ENCODE data around the gene MED9.
"Not testable (repeated sequence)": the region's sequence is repeated elsewhere in the genome, so short reads cannot be mapped to it uniquely, and the experiment has no call there.

The MED9 gene

DNA sequence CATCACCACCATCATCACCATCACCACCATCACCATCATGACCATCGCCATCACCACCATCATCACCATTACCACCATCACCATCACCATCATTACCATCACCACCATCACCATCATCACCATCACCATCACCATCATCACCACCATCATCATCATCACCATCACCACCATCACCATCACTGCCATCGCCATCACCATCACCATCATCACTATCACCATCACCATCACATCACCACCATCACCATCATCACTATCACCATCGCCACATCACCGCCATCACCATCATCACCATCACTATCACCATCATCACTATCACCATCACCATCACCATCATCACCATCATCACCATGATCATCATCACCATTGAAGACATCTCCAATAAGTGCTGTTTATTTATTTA, 16.8 kb upstream of the MED9 start:
- no peaks in the 10 kb centered on the region for H3K4me1 ChIP-seq (ENCODE audit: low read length)
- no peaks in the 10 kb centered on the region for H3K36me3 ChIP-seq (replicated peaks; ENCODE audit: insufficient read depth, low read length)
- H3K9me3 ChIP-seq (replicated peaks; ENCODE audit: insufficient read depth, low read length), result no peaks in the 10 kb centered on the region
- no peaks in the 10 kb centered on the region for H3K9me2 ChIP-seq (replicated peaks; ENCODE audit: insufficient read depth, low read length)
- H3K79me2 ChIP-seq (ENCODE audit: low read length), result no peaks in the 10 kb centered on the region
- H3K9ac ChIP-seq (ENCODE audit: low read length), result no peak overlapping the region
- no peak overlapping the region for H2AFZ ChIP-seq (ENCODE audit: low read length)
- no peak for DNase-seq
- no peak overlapping the region for H3K4me3 ChIP-seq (ENCODE audit: low read length)
- TF ChIP-seq EZH2phosphoT487 (IDR thresholded peaks at IDR 0.05; ENCODE audit: low read length) (no peak), EZH2 (optimal IDR thresholded peaks at IDR 0.05; ENCODE audit: low read depth, low read length) (no peak)
- TF ChIP-seq, protein P1, sequence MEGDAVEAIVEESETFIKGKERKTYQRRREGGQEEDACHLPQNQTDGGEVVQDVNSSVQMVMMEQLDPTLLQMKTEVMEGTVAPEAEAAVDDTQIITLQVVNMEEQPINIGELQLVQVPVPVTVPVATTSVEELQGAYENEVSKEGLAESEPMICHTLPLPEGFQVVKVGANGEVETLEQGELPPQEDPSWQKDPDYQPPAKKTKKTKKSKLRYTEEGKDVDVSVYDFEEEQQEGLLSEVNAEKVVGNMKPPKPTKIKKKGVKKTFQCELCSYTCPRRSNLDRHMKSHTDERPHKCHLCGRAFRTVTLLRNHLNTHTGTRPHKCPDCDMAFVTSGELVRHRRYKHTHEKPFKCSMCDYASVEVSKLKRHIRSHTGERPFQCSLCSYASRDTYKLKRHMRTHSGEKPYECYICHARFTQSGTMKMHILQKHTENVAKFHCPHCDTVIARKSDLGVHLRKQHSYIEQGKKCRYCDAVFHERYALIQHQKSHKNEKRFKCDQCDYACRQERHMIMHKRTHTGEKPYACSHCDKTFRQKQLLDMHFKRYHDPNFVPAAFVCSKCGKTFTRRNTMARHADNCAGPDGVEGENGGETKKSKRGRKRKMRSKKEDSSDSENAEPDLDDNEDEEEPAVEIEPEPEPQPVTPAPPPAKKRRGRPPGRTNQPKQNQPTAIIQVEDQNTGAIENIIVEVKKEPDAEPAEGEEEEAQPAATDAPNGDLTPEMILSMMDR (IDR thresholded peaks at IDR 0.05; ENCODE audit: low read length), result no peak
- H4K20me1 ChIP-seq (ENCODE audit: insufficient read depth, low read length), result no peaks in the 10 kb centered on the region
- no peaks in the 10 kb centered on the region for H3F3A ChIP-seq (ENCODE audit: insufficient read depth, low read length)
- no peak overlapping the region for H3K4me2 ChIP-seq (ENCODE audit: low read depth, low read length)
- no peak overlapping the region for H3K27ac ChIP-seq (ENCODE audit: low read length)
- H3K27me3 ChIP-seq (replicated peaks; ENCODE audit: insufficient read depth, low read length), result peaks cover 7% of the 10 kb centered on the region; the same call in 1 of the 2 replicates

DNA sequence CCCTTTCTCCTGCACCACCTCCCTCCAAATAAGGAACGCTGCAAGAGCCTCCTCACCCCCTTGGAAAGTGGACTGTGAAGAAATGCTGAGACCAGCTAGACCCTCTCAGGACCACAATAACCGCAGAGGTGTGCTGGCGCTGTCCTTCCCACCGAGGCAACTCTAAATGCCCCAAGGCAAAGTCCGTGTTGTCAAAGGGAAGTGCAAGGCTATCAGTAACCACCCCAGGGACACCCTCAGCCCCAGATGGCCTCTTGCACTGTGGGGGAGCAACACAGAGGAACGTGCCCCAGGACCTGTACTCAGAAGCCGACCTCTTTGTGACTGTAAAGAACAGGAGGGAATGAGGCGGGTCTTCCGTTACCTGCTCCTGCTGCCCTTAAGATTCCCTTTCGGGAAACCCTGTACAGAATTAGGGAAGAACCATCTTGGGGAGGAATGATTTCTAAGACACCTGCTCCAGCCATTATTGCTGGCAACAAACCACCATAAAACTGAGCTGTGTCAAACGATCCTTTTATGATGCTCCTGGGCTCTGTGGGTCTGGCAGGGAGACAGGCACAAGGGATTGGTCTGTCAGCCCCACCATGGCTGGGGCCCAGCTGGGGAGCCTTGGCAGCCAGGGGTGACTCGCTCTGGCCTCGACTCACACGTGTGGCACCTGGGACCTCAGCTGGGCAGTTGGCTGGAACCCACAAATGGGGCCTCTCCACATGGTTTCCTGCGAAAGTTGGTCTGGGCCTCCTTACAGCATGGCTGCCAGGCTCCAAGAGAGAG, 14.6 kb upstream of the MED9 start:
- Histone ChIP-seq H3K4me2 (ENCODE audit: low read depth, low read length) (no peak overlapping the region), H3K4me3 (ENCODE audit: low read length) (no peak overlapping the region), H3K9me2 (replicated peaks; ENCODE audit: insufficient read depth, low read length) (no peaks in the 10 kb centered on the region), H2AFZ (ENCODE audit: low read length) (no peak overlapping the region), H3K27me3 (replicated peaks; ENCODE audit: insufficient read depth, low read length) (peaks cover 7% of the 10 kb centered on the region; the same call in 1 of the 2 replicates), H3K9me3 (replicated peaks; ENCODE audit: insufficient read depth, low read length) (no peaks in the 10 kb centered on the region), H3K27ac (ENCODE audit: low read length) (no peak overlapping the region), H4K20me1 (ENCODE audit: insufficient read depth, low read length) (no peaks in the 10 kb centered on the region), H3K9ac (ENCODE audit: low read length) (no peak overlapping the region), H3F3A (ENCODE audit: insufficient read depth, low read length) (no peaks in the 10 kb centered on the region), H3K79me2 (ENCODE audit: low read length) (no peaks in the 10 kb centered on the region), H3K36me3 (replicated peaks; ENCODE audit: insufficient read depth, low read length) (no peaks in the 10 kb centered on the region), H3K4me1 (ENCODE audit: low read length) (no peaks in the 10 kb centered on the region)
- DNase-seq, result no peak
- no peak for TF ChIP-seq EZH2 (optimal IDR thresholded peaks at IDR 0.05; ENCODE audit: low read depth, low read length)
- TF ChIP-seq EZH2phosphoT487 (IDR thresholded peaks at IDR 0.05; ENCODE audit: low read length), result no peak

DNA sequence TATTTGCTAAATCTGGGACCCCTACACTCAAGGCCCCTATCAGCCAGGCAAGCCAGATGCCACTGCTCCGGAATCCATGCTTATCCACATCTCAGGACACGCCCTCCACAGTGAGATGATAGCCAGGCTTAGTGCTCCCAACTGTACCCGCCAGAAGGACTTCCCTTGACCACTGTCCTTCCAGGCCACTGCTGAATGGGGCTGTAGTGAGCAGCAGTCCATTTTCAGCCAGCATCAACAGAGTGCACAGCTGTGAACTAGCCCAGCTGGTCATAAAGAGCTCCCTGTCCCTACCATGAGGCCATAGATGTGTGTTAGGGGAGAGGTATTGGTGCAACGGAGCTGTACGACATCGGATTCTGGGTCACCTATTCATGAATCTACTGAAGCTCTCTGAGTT, 13.0 kb upstream of the MED9 start:
- H3K9me2 ChIP-seq (replicated peaks; ENCODE audit: insufficient read depth, low read length), result no peaks in the 10 kb centered on the region
- no peaks in the 10 kb centered on the region for H3F3A ChIP-seq (ENCODE audit: insufficient read depth, low read length)
- DNase-seq, result no peak
- no peaks in the 10 kb centered on the region for H3K4me1 ChIP-seq (ENCODE audit: low read length)
- H3K9ac ChIP-seq (ENCODE audit: low read length), result no peak overlapping the region
- H3K27me3 ChIP-seq (replicated peaks; ENCODE audit: insufficient read depth, low read length), result peaks cover 7% of the 10 kb centered on the region; the same call in 1 of the 2 replicates
- TF ChIP-seq EZH2phosphoT487 (IDR thresholded peaks at IDR 0.05; ENCODE audit: low read length) (no peak), EZH2 (optimal IDR thresholded peaks at IDR 0.05; ENCODE audit: low read depth, low read length) (no peak)
- TF ChIP-seq, protein P1 (IDR thresholded peaks at IDR 0.05; ENCODE audit: low read length), result no peak
- H3K4me2 ChIP-seq (ENCODE audit: low read depth, low read length), result no peak overlapping the region
- H3K36me3 ChIP-seq (replicated peaks; ENCODE audit: insufficient read depth, low read length), result no peaks in the 10 kb centered on the region
- no peak overlapping the region for H3K27ac ChIP-seq (ENCODE audit: low read length)
- no peaks in the 10 kb centered on the region for H4K20me1 ChIP-seq (ENCODE audit: insufficient read depth, low read length)
- no peak overlapping the region for H2AFZ ChIP-seq (ENCODE audit: low read length)
- H3K4me3 ChIP-seq (ENCODE audit: low read length), result no peak overlapping the region
- H3K9me3 ChIP-seq (replicated peaks; ENCODE audit: insufficient read depth, low read length), result no peaks in the 10 kb centered on the region
- no peaks in the 10 kb centered on the region for H3K79me2 ChIP-seq (ENCODE audit: low read length)

DNA sequence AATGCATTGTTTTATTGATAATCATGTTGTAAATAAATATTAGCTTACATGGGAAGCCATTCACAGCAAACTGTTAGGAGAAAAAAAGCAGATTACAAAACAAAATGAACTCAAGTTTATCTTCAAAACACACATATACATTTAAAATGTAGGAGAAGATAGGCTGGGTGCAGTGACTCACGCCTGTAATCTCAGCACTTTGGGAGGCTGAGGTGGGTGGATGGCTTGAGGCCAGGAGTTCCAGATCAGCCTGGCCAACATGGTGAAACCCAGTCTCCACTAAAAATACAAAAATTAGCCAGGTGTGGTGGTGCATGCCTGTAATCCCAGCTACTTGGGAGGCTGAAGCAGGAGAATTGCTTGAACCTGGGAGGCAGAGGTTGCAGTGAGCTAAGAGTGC, 10.9 kb upstream of the MED9 start:
- not testable (repeated sequence) for H3K4me3 ChIP-seq (ENCODE audit: low read length); H3K27ac ChIP-seq (ENCODE audit: low read length); H4K20me1 ChIP-seq (ENCODE audit: insufficient read depth, low read length)

More for the DNA sequence above, 10.9 kb upstream of the MED9 start:
- H3F3A ChIP-seq (ENCODE audit: insufficient read depth, low read length); H3K27me3 ChIP-seq (replicated peaks; ENCODE audit: insufficient read depth, low read length); H3K4me1 ChIP-seq (ENCODE audit: low read length); H3K79me2 ChIP-seq (ENCODE audit: low read length); H3K9me3 ChIP-seq (replicated peaks; ENCODE audit: insufficient read depth, low read length); H3K9ac ChIP-seq (ENCODE audit: low read length); DNase-seq; H3K9me2 ChIP-seq (replicated peaks; ENCODE audit: insufficient read depth, low read length); H3K36me3 ChIP-seq (replicated peaks; ENCODE audit: insufficient read depth, low read length); H2AFZ ChIP-seq (ENCODE audit: low read length); H3K4me2 ChIP-seq (ENCODE audit: low read depth, low read length): not testable (repeated sequence)
